HG03342 (cell line): Measurements from ENCODE around the gene GAPDHS.

ENCODE experiments used
- ATAC-seq: cut with Tn5 transposase; IDR thresholded peaks from one replicate; pipeline ENCODE4 v1.9.1; 2021; ENCODE audit warnings: mild to moderate bottlenecking, moderate library complexity; ENCODE audit not compliant: unreplicated experiment

GAPDHS gene

DNA sequence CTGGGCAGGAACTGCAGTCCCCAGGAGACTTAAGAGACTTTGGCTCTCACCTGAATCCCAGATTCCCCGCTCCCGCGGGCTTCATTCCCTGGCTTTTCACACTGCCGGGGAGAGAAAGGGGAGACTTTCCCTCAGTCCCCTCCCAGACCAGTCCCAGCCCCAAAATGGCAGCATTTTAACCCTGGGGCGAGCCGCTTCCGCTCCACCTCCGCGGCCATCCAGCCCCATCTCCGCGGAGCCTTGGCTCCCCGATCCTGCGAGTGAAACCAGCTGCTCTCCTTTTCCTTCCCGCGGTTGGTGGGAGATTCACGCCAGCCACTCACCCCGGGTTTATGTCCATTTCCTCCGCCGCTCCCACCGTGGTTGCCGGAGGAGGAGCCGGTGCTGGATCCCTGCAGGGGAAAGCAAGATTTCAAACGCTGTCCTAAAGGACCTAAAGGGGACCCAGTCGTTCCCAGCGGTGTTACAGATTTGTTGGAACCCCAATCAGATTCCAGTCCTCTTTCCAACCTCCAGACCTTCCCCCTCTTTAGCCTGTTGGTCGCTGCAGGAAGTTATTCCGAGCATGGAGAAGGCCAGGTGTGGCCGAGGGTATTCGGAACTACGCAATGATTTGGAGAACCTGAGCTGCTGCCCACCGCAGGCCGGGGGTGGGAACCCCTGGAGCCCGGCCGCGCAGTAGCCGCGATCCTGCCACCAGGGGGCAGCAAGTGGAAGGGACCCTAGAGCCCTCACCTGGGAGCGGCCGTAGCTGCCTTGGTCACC lies 23.2 kb upstream of the GAPDHS start:
- peak; percentile 55 for ATAC-seq

DNA sequence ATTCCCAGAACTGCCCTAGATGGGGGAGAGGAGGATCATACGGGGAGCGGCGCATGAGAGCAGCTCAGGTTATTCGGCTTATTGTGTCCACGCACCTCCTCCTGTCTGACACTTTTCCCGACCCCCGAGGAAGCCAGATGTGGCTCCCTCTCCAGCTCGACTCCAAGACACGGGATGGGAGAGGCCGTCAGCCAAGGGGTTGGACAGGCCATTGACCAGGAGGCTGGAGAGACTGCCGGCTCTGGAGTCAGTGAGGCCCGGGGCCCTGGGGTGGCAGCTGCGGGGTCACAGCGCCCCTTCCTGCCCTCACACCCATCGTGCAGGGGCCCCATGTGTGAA lies 22.7 kb upstream of the GAPDHS start:
- no peak for ATAC-seq

DNA sequence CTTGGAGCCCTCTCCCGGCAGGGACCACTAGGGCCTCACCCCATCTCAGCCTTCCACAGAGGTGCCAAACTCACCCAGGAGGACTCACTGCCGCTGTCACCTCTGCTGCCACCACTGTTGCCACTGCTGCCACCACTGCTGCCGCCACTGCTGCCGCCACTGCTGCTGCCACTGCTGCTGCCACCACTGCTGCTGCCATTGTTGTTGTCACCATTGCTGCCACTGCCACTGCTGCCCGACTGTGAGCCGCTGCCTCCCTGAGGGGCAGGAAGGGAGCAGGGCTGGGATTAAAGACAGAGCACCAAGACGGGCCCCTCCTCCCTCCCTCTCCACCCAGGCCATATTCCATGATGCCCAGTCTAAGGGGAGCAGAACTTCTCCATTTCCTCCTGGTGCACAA lies 21.9 kb upstream of the GAPDHS start:
- ATAC-seq, result no peak

DNA sequence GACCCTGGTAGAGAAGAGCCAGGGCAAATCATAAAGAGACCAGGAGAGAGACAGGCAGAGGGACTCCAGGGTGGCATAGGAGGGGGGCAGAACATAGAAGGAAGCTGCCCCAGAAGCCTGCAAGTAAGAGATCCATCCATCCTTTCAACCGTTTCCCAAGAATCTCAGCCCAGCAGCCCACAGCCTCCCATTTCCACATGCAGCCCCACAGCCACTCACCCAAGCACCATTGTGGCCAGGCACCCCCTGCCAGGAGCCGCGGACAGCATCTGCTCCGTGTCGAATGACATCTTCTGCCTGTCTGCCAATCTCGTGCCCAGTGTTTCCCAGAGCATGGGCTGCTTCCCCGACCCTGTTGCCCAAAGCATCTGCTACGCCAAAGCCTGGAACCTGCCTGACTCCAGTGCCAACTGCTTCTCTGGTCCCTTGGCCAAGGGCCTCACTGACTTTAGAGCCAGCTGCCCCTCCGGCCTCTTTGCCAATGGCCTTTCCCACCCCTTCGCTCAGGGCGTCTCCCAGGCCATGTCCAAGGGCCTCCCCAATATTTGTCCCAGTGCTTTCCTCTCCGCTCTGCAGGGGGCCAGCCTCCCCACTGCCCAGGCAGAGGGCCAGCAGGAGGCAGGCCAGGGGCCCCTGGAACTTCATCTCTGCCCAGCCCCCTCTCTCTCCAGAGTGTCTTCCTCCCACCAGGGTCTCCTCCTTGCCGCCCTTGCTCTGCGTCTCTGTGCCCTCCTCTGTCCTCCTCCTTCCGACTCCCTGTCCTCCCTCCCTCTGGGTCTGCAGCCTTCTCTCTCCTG lies 20.2 kb upstream of the GAPDHS start:
- ATAC-seq, result no peak

DNA sequence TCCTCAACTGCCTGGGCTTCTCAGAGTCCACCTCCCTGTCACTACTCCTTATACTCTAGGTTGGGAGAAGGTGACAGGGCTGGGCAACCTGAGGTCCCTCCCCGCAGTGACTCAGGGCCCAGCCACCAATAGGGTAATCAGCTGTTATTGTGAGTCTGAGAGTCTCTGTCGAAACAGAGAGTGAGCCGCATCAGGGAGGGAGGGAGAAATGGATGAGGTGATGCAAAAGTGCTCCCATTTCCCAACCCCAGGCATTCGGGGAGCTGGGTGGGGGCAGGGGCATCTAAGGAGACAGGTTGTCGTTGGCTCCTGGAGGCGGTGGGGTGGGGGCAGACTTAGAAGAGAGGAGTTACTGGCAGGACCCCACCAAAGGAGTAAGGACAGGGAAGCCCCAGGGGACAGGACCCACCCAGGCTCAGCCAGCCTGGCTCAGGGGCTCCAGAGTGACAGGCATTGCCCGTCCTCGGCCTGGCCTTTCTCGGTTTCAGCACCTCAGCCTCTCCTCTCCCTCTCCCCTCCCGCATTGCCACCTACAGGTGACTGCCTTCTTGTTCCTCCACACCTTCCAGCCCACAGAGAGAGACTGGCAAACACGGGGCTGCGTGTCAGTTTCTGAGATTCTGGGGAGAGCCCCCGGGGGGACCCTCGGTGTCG lies 19.5 kb upstream of the GAPDHS start, which contains the start of gene DMKN:
DMKN (minus strand) TSS at position 22 of the 654 bp plus-strand sequence. CDS start 174 bp downstream, outside the sequence.
- no peak for ATAC-seq

DNA sequence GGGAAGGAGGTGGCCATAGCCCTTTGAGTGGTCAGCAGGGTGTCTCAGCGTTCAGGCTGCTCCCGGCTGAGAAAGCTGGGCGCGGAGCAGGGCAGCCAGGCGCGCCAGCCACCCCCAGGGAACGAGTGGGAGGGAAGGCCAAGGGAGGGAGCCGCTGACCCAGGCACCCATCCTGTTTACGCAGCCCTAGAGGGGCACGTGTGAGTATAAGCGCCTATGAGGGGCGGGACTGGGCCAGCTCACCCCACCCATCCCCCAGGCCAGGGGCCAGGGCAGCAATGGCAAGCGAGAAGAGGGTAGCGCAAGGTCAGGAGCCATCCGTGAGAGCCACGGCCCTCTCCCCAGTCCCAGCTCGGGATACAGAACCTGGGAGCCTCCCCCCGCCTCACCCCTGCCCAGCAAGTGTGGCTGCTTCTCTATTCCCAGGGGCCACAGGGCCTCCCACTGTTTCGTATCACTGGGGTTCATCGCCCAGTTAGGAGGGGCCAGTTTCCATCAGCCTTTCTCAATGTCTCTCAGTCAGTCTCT lies 18.9 kb upstream of the GAPDHS start:
- ATAC-seq, result no peak

DNA sequence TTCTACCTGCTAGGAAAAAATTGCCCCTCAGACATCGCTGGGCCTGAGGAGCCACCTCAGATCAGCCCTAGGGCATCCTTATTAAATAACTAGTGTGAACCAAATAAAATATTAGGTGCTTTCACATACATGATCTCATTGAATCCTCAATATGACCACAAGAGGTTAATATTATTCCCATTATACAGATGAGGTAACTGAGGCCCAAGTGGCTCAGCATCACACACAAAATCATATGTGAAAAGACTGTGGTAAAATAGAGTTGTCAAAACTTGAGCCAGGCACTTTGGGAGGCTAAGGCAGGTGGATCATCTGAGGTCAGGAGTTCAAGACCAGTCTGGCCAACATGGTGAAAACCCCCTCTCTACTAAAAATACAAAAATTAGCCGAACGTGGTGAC lies 16.9 kb upstream of the GAPDHS start:
- no peak for ATAC-seq

DNA sequence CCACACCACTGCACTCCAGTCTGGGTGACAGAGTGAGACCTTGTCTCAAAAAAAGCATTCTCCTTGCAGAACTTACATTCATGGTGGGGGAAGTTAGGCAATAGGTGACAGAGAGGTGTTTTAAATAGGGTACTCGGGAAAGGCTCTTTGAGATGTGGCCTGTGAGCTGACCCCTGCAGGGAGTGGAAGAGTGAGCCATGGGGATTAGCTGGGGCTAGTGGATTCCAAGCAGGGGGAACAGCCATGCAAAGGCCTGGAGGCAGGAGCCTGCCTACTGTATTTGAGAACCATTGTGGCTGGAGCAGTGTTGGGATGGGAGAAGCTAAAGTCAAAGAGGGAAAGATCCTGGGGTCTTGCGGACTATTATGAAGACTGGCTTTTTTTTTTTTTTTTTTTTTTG lies 15.9 kb upstream of the GAPDHS start:
- ATAC-seq, result no peak

DNA sequence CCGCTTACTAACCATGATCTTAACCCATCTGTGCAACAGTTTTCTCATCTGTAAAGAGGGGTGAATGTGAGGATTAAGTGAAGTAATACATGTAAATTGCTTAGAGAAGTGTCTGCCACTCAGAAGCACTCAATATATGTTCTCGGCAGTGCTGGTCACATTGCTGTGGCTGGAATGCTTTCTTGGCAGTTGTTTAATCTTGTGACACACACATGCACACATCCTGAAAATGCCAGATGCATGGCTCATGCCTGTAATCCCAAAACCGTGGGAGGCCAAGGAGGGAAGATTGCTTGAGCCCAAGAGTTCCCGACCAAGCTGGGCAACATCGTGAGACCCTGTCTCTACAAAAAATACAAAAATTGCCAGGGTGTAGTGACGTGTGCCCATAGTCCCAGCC lies 14.9 kb upstream of the GAPDHS start:
- no peak for ATAC-seq

DNA sequence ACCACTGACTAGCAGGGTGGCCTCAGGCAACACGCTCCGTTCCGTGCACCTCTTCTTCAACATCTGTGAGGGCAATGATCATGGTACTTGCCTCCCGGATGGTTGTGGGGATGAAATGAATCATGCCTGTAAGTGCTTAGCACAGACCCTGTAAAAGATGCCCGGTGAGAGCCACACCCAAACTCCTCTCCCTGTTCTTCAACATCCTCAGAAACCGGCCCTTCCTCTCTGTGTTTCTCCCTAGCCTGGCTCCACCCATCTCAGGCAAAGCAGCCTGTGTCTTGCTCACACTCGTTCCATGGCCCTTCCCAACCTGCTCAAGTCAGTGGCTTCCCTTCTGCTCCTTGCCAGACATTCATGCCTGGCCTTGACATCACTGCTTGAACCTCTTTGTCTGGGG lies 14.0 kb upstream of the GAPDHS start:
- ATAC-seq, result no peak

DNA sequence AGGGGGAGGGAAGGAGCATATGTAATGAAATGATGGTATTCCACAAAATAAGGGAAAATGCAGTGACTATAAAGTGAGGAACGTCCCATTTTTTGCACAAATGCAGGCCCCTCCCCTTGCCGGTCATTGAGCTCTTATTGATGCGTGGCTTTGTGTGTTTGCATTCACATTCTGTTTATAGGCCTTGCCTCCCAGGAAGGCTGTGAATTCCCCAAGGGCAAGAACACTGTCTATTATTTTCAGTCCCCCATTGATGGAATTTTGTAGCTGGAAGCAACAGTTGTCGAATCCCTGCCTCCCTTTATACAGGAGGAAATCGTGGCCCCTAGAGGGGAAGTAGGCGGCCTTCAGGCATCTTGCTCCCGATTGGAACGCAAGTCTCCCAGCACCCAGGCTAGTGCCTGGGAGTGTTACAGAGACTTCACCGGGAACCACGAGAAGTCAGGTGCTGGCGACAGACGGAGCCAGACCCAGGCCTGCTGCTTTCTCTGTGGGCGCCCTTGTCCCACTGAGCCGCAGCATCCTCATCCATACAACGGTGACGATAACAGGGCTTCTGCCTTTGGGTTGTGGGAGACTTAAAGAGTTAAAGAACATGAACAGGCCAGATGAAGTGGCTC lies 12.0 kb upstream of the GAPDHS start:
- no peak for ATAC-seq

DNA sequence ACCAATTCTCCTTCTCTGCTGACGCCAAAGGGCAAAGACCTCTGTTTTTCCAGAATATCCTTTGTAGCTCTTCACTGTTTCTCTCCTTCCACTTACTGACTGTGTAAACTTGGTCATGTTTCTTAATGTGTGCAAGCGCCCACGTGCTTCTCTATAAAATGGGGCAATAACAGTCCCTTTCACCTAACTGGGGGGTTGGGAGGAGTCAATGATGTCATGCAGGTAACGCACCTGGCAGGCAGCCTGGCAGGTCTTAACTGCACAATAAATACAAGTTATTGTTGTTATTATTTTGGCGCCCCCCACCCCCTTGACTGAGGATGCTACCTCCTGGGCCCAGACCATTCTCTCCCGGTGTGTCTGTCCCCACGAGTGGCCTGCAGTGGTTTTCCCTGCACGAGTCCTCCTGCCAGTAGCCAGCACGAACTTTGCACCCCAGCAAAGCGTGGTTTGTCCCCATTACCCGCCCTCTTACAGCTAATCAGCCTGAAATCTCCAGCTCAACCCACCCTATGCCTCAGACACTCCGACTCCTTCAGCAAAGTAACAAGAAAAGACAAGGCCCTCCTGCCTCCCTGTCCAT lies 10.4 kb upstream of the GAPDHS start:
- ATAC-seq, result no peak

DNA sequence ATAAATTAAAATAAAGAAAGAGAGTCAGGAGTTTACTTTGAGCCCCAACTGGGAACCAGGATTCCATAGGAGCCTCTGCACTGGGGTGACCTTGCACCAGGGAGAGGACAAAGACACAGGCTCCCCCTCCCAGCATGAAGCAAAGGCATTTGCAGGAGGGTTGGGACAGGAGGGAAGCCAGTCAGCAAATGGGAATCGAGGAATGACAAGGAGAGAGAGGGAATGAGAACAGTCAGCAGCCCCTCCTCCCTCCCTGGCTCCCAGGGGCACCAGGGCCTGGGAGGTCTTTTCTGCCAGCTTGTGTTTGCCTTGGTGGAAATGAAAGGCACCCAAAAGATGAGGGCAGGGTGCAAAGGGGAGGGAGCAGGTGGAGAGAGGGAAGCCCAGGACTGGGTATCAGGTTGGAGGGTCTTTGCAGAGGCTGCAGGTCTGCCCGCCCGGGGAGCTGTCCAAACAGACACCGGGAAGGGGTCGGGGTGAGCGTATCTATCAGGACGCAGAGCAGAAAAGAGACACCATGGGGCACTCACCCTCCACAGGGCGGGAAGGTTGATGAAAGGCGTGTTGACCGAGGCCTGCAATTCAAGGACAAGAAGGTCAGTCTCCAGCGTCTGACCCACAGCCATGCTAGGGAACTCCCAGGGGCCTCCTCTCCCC lies 8.9 kb upstream of the GAPDHS start:
- no peak for ATAC-seq

DNA sequence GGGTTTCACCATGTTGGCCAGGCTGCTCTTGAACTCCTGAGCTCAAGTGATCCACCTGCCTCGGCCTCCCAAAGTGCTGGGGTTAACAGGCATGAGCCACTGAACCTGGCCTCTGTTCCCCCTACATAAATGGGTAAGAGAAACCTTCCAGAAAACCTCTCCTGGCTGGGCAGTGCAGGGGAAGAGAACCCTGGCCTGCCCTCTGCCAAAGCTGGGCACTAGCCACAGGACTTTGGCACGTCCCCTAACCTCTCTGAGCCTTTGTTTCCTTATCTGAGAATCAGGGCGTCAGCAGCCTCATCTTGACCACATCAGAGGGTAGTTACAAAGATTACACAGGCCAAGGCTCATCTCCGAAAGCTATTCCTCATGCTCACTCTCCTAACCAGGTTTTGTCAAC lies 7.4 kb upstream of the GAPDHS start:
- ATAC-seq, result no peak

DNA sequence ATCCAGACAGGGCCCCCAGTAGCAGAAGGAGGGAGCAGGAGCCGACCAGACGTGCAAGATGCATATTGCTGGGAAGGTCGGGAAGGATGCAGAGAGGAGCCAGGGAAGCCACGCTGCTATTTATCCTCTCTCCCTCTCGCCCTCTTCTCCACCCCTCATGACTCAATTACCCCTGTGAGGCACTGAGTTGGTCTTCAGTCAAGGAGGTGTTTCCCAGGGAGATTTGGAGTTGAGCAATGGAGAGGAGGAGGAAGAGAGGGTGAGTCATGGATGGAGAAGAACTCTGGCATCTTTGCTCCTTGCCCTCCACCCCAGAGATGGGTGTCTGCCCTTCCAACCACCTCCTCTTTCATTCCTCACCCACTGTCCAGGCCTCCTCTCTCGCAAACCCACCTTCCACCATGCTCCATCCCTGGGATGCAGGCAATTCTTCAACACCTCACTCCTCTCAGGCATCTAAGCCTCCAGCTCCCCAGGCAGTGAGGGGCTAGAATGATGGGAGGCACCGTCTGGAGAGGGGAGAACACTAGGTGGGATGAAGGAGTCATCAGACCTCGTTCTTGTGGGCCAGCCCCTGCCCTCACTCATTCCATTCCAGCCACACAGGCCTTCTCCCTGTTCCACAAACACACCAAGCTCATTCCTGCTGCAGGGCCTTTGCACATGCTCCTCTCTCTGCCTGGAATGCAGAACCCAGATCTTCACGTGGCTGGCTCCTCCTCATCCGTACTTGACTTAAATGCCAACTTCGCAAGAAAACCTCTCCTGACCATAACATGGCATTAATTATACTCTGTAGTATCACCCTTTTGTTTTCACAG lies 4.8 kb upstream of the GAPDHS start, which contains the start of gene SBSN:
SBSN (minus strand) TSS at position 94 of the 821 bp plus-strand sequence; CDS start at position 64, 30 bp downstream.
- no peak for ATAC-seq

DNA sequence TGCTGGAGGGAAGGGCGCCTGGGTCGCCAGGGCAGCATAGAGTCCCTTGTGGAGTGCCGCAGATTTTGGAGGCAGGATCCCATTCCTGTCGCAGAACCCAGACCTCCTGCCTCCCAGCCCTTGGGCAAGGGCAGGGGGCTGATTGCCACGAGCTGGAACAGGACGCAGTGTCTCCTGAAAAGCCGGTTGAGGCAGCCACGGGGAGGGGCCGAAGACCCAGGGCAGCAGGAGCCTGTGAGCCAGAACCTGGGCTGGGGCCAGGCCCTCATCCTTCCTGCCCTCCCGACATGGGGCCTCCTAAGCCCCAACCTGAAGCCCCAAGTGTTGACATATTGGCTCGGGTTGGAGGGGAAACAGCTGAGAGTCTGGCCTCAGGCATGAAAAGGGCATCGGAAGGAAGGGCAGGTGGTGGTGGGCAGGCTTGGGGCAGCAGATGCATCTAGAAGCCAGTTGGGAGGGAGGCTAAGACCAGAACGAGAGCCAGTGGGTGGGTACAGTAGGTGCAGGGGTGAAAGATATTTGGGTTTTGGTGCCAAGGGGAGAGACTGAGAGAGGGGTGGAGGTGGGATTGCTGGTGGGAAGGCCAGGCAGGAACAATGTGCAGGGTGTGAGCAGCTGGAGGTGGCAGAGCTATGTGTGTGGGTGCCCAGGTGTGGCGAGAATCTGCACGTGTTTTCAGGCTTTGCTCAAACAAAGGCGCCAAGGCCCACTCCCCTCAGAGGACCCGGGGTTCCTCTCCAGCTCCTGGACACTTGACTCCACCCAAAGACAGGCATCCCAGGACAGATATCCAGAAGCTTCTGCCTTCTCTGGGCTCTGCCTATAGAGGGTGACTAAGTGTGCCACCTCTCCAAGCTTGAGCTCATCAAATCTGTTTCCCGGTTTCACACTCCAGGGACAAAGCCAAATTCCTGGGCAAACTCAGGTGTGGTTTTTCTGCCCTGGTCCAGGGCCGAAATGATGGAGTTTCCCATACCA lies 3.7 kb upstream of the GAPDHS start:
- ATAC-seq, result no peak

DNA sequence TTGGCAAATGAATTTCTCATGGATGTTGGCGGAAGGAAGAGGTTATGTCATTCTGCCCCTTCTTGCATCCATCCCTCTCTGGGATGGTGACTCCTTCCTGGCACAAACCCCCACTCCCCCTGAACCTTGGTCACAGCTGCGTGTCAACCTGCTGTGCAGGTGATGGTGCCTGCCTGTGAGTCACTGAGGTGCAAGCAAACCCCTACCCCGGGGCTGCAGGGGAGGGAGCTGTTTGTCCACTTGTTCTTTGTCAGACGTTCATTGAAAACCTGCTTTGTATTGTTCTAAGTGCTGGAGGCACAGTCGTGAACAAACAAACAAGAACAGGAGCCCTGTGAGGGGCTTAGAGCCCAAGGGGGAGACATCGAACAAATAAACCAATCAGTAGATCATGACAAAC lies 2.0 kb upstream of the GAPDHS start:
- no peak for ATAC-seq

DNA sequence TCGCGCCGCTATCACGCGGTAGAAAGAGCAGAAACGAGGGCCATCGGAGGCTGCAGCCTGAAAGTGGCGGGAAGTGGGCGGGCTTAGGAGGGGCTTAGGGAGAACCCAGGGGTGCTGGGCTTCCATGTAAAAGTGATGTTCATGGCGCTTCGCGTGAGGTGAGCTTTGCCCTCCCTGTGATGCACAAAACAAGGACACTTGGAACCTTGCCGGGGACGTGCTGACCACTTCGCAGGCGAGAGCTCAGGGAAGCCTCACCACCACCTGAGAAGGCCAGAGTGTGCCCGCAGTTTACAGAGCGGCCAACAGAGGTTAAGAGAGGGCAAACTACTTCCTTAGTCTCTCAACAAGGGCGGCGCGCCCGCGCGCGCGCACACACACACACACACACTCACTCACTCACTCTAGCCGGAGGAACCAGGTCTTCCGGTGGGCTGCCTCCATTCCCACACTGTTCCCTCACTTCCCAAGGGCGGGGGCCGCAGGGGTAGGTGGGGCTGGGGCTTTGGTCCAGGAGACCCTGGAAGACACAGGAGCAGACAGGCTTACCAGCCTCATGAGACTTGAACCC lies 651 bp downstream of the GAPDHS start:
- no peak for ATAC-seq
